GM10266 (cell line): Measurements from ENCODE around the gene TCEA2.

Source experiments
- DNase-seq: peaks from one replicate; pipeline ENCODE4 v3.0.0; 2012; ENCODE audit errors: extremely low spot score
- CTCF ChIP-seq: IDR thresholded peaks from 2 replicates; pipeline ENCODE4 v1.5.1; 2012; ENCODE audit warnings: mild to moderate bottlenecking, low read depth; ENCODE audit not compliant: control insufficient read depth, insufficient read depth; ENCODE audit errors: missing control alignments

The TCEA2 gene

DNA sequence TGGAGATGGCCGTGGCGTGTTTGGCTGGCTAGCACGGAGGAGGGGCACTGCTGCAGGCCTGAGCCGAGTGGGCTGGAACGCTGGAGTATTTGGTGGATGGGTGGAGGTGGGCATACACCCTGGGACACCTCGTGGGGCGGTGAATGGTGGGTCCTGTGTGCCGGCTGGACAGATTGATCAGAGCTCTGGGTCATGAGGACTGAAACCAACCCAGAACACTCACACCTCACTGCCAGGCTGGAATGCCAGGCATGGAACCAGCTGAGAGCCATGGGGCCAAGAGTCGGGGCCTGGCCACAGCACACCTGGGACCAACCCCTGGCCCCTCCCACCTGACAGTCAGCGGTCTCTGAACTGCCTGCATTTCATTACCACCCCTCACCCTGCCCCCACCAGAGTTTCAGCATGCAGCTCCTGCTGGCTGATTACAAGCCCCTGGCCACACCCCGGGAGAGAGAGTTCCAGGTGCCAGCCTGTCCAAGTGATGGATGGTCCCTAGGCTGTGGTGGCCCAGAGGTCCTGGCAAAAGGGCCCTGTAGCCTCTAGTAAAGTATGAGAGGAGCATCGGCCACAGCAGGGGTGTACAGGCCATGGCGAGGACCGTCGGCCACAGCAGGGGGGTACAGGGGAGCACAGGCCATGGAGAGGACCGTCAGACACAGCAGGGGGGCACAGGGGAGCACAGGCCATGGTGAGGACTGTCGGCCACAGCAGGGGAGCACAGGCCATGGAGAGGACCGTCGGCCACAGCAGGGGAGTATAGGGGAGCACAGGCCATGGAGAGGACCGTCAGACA lies 41.1 kb downstream of the TCEA2 start:
- TF ChIP-seq CTCF: no peak
- DNase-seq: no peak

GRCh38 chr20:64104667-64105451 lies 41.9 kb downstream of the TCEA2 start:
- no peak for DNase-seq
- no peak for TF ChIP-seq CTCF

GRCh38 chr20:64105846-64106434 lies 42.9 kb downstream of the TCEA2 start:
- TF ChIP-seq CTCF: no peak
- no peak for DNase-seq

GRCh38 chr20:64106435-64106961 lies 43.5 kb downstream of the TCEA2 start:
- TF ChIP-seq CTCF: no peak
- no peak for DNase-seq

DNA sequence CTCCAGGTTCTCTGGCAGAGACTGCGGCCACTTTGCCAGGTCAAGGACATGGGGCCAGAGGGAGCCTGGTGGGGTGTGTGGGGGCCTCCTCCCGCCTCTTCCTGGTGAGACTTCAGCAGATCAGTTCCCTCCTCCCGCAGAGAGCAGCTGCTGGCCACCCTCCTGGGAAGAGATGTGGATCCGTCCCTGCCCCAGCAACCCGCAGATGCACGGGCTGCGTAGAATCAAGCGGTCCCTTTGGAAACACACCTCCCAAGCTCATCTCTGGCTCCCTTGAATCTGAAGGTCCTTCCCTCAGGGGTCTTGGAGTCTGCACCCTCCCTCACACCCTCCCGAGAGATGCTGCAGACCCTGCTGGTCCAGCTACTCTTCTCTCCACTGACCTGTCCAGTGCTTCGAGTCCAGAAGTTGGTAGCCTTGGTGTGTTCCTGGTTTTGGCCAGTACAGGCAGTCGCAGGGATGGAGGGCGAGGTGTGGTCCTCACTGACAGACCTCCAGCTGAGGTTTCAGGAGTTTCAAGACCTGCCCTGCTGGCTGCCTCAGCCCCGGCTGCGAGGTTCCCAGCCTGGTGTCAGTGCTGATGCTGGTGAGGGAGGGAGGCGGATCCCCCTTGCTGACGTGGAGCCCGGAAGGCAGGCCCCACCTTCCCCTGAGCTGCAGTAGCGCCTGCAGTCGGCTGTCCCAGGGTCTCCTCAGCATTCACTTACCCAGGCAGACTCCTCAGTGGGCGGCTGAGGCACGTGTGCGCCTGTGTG lies 44.2 kb downstream of the TCEA2 start, which contains the start of gene NPBWR2:
NPBWR2 (minus strand) TSS at position 585 of the 755 bp plus-strand sequence. CDS start 734 bp downstream, outside the sequence.
- no peak for DNase-seq
- no peak for TF ChIP-seq CTCF

DNA sequence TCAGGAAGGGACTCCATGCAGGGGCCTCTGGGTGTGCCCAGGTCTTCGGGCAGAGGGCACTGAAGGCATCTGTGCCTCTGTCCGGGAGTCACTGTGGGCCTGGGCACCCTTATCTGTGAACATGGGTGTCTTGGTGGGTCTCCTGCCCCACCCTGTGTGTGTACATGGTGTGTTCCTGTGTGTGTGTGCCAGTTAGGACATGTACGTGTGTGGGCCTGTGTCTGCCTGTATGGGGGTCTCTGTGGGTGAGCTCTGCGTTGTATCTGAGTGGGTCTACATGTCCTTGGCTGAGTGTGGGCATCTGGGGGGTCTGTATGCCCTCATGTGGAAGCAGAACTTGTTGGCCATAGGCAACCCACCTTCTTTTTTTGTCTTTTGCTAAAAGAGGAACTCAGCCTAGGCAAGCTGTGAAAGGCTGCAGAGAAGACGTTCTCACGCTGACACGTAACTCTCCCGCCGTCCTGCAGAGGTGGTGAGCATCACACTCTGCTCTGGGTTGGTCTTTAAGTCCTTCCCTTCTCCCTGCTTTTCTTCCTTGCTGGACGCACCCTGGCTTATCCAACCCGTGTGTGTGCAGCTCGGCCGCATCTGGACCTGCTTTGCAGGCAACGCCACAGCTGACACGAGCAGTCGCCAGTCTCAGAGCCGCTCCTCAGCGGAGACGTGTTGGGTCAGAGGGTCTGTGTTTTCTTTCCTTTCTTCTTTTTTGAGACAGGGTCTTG lies 44.9 kb downstream of the TCEA2 start:
- no peak for TF ChIP-seq CTCF
- no peak for DNase-seq
